SK-N-SH treated with all-trans-retinoic acid at 6 μM for 48 hours (cell line): ENCODE data around the gene MAML2.

ENCODE experiments used
- ATAC-seq: fragments of 200-7000 bp; cut with Tn5 transposase; 3 replicates; pipeline ENCODE4 v1.9.1; 2020; ENCODE audit warnings: mild to moderate bottlenecking, moderate library complexity
- ARNTL ChIP-seq: fragments of 450-650 bp; formaldehyde crosslinking; IDR thresholded peaks from 2 replicates; pipeline ENCODE4 v1.5.0; 2020; ENCODE audit warnings: low read depth, mild to moderate bottlenecking, moderate library complexity, borderline replicate concordance
- BACH2 ChIP-seq: fragments of 250-450 bp; sonication (Bioruptor Pico); IDR thresholded peaks from 2 replicates; pipeline ENCODE4 v1.9.0; 2021; ENCODE audit warnings: mild to moderate bottlenecking, borderline replicate concordance
- CREB5 ChIP-seq: fragments of 250-450 bp; sonication (Bioruptor Pico); IDR thresholded peaks from 2 replicates; pipeline ENCODE4 v1.5.1; 2020; ENCODE audit warnings: low read depth, mild to moderate bottlenecking, moderate library complexity
- CSDC2 ChIP-seq: fragments of 250-450 bp; sonication (Bioruptor Pico); IDR thresholded peaks from 2 replicates; pipeline ENCODE4 v1.5.0; 2020; ENCODE audit warnings: mild to moderate bottlenecking, moderate library complexity
- CSRNP3 ChIP-seq: fragments of 250-450 bp; sonication (Bioruptor Pico); IDR thresholded peaks from 2 replicates; pipeline ENCODE4 v1.5.1; 2021; ENCODE audit warnings: mild to moderate bottlenecking, moderate library complexity
- ESRRG ChIP-seq: fragments of 250-450 bp; sonication (Bioruptor Pico); IDR thresholded peaks from 2 replicates; pipeline ENCODE4 v1.6.1; 2021; ENCODE audit warnings: mild to moderate bottlenecking
- GLIS3 ChIP-seq: fragments of 250-450 bp; sonication (Bioruptor Pico); IDR thresholded peaks from 2 replicates; pipeline ENCODE4 v1.5.0; 2020; ENCODE audit warnings: mild to moderate bottlenecking, moderate library complexity
- ISL1 ChIP-seq: fragments of 250-450 bp; sonication (Bioruptor Pico); IDR thresholded peaks from 2 replicates; pipeline ENCODE4 v2.1.2; 2022; ENCODE audit warnings: mild to moderate bottlenecking, moderate library complexity
- OSR1 ChIP-seq: fragments of 250-450 bp; sonication (Bioruptor Pico); IDR thresholded peaks from 2 replicates; pipeline ENCODE4 v1.8.0; 2022; ENCODE audit warnings: moderate library complexity, mild to moderate bottlenecking, inconsistent platforms
- POU6F1 ChIP-seq: fragments of 250-450 bp; sonication (Bioruptor Pico); IDR thresholded peaks from 2 replicates; pipeline ENCODE4 v1.8.0; 2021; ENCODE audit warnings: low read depth, mild to moderate bottlenecking, moderate library complexity, borderline replicate concordance
- PPARA ChIP-seq: fragments of 250-450 bp; sonication (Bioruptor Pico); IDR thresholded peaks from 2 replicates; pipeline ENCODE4 v1.5.0; 2020; ENCODE audit warnings: mild to moderate bottlenecking, borderline replicate concordance
- RARB ChIP-seq: fragments of 250-450 bp; sonication (Bioruptor Pico); IDR thresholded peaks from 2 replicates; pipeline ENCODE4 v1.8.0; 2021; ENCODE audit warnings: mild to moderate bottlenecking, moderate library complexity
- SNAI2 ChIP-seq: fragments of 250-450 bp; sonication (Bioruptor Pico); IDR thresholded peaks from 2 replicates; pipeline ENCODE4 v1.5.0; 2020; ENCODE audit warnings: mild to moderate bottlenecking, moderate library complexity
- TCF4 ChIP-seq: fragments of 250-450 bp; sonication (Bioruptor Pico); IDR thresholded peaks from 2 replicates; pipeline ENCODE4 v1.8.0; 2021; ENCODE audit warnings: mild to moderate bottlenecking, moderate library complexity, borderline replicate concordance
- TOX ChIP-seq: fragments of 250-450 bp; sonication (Bioruptor Pico); IDR thresholded peaks from 2 replicates; pipeline ENCODE4 v1.8.0; 2021; ENCODE audit warnings: mild to moderate bottlenecking, moderate library complexity, borderline replicate concordance
- TSHZ2 ChIP-seq: fragments of 250-450 bp; sonication (Bioruptor Pico); IDR thresholded peaks from 2 replicates; pipeline ENCODE4 v1.5.0; 2020; ENCODE audit warnings: mild to moderate bottlenecking, moderate library complexity
- ZC3H10 ChIP-seq: fragments of 250-450 bp; sonication (Bioruptor Pico); IDR thresholded peaks from 2 replicates; pipeline ENCODE4 v1.5.1; 2021; ENCODE audit warnings: mild to moderate bottlenecking, moderate library complexity
- ZFP3 ChIP-seq: fragments of 250-450 bp; sonication (Bioruptor Pico); IDR thresholded peaks from 2 replicates; pipeline ENCODE4 v1.5.0; 2020; ENCODE audit warnings: mild to moderate bottlenecking, moderate library complexity
- ZFP30 ChIP-seq: fragments of 450-650 bp; formaldehyde crosslinking; IDR thresholded peaks from 2 replicates; pipeline ENCODE4 v1.5.0; 2022; ENCODE audit warnings: mild to moderate bottlenecking, moderate library complexity
- ZNF565 ChIP-seq: fragments of 450-650 bp; formaldehyde crosslinking; conservative IDR thresholded peaks from 2 replicates; pipeline ENCODE4 v1.5.0; 2020; ENCODE audit warnings: low read depth, mild to moderate bottlenecking, moderate library complexity
- ZNF70 ChIP-seq: fragments of 450-650 bp; formaldehyde crosslinking; IDR thresholded peaks from 2 replicates; pipeline ENCODE4 v1.5.0; 2020; ENCODE audit warnings: mild to moderate bottlenecking, moderate library complexity
- ZNF8 ChIP-seq: fragments of 450-650 bp; formaldehyde crosslinking; IDR thresholded peaks from 2 replicates; pipeline ENCODE4 v1.5.0; 2020; ENCODE audit warnings: mild to moderate bottlenecking, moderate library complexity

MAML2 gene

GRCh38 chr11:95984072-95984471, 358.9 kb downstream of the MAML2 start:
- no peak for ATAC-seq
- TF ChIP-seq ZC3H10 = no peak
- TF ChIP-seq PPARA (CRISPR knock-in tag) = no peak
- no peak for TF ChIP-seq ARNTL
- no peak for TF ChIP-seq CREB5 (CRISPR knock-in tag)
- TF ChIP-seq RARB = no peak
- TF ChIP-seq ISL1 (CRISPR knock-in tag) = no peak
- TF ChIP-seq, all 23 proteins: peak for 0

DNA sequence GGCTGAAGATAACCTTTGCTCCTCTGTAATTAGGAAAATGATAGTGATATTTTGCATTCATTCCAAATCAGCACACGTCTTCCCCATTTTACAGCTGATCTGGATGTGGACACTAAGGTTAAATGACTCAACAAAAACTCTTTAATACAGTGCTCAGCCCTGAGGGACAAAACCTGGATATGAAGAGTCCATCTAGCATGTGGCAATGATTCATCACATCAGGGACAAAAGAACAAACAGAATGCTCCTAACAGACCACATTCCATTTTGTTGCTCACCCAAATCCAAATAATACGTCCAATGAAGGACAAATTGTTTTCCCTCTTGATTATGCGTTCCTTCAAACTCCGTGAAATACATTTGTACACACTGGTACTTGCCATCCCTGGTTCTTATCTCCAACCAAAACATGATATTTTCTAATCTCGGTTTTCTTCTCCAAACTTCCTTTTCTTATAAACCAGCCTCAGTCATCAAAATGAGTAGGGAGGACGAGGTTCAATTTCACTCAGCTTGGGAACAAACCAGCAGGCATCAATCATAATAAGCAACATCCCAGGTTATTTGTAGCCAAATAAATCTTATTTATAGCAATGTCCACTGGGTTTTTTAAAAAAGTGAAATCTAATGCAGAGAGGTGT, 365.3 kb downstream of the MAML2 start:
- ATAC-seq = no peak
- TF ChIP-seq TSHZ2 (CRISPR knock-in tag) (no peak), BACH2 (no peak), ISL1 (CRISPR knock-in tag) (no peak), CSRNP3 (no peak), ZNF70 (CRISPR knock-in tag) (no peak), ESRRG (CRISPR knock-in tag) (no peak), SNAI2 (CRISPR knock-in tag) (no peak), RARB (no peak), CSDC2 (CRISPR knock-in tag) (no peak), POU6F1 (CRISPR knock-in tag) (no peak)

DNA sequence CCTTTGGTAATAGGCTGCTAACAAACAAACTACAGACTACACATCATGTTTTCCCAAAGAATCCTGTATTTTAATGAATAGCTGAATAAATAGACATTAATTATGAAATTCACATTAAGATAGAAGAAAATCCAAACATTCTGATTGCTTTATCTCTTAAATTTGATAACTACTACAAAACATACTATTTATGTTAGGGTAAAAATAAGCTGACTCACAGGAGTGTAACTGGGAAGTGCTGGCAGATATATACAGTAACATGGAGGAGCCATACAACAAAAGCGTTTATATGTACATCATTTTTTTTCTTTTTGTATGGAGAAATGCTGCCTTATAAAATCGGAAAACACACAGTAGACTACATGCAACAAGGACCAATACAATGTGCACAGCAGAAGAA, 366.4 kb downstream of the MAML2 start:
- no peak for TF ChIP-seq POU6F1 (CRISPR knock-in tag)
- no peak for TF ChIP-seq ZFP3 (CRISPR knock-in tag)
- TF ChIP-seq CREB5 (CRISPR knock-in tag) = no peak
- no peak for TF ChIP-seq CSRNP3
- no peak for TF ChIP-seq ZFP30 (CRISPR knock-in tag)
- no peak for TF ChIP-seq ZNF70 (CRISPR knock-in tag)
- no peak for TF ChIP-seq CSDC2 (CRISPR knock-in tag)
- TF ChIP-seq BACH2 = no peak
- no peak for TF ChIP-seq ZNF565
- TF ChIP-seq TSHZ2 (CRISPR knock-in tag) = no peak
- no peak for TF ChIP-seq ZNF8 (CRISPR knock-in tag)
- TF ChIP-seq RARB = no peak
- TF ChIP-seq PPARA (CRISPR knock-in tag) = no peak
- no peak for TF ChIP-seq OSR1
- no peak for TF ChIP-seq ESRRG (CRISPR knock-in tag)
- no peak for TF ChIP-seq TOX (CRISPR knock-in tag)
- no peak for TF ChIP-seq TCF4 (CRISPR knock-in tag)
- TF ChIP-seq GLIS3 (CRISPR knock-in tag) = no peak
- TF ChIP-seq ARNTL = no peak
- TF ChIP-seq ZC3H10 = no peak
- no peak for ATAC-seq
